H1 (cell line): Measurements from ENCODE around the gene DTNB. TPM values are rescaled to one million over a fixed set of nuclear protein-coding genes. Genes with fewer than 3 reads are reported as not detected.

Source experiments
- CTCF ChIA-PET: fragments of 300-600 bp; sonication (Branson Sonifier 250); formaldehyde crosslinking; loops from one replicate; lab custom pipeline; 2021; ENCODE audit not compliant: partially characterized antibody; lab: Charles Lee
- POLR2A ChIA-PET: fragments of 300-600 bp; sonication (Branson Sonifier 250); formaldehyde crosslinking; loops from one replicate; lab custom pipeline; 2021; ENCODE audit warnings: inconsistent platforms; ENCODE audit not compliant: partially characterized antibody; lab: Charles Lee
- DNase-seq, 2 experiments: peaks; one replicate each; pipeline versions ENCODE4 v3.0.0 to v3.0.0-alpha.2; 2010 to 2022; ENCODE audit warnings: low spot score in 2 of 2, low read depth in 1 of 2, mixed read lengths in 1 of 2
- FAIRE-seq: peaks from 2 replicates; lab custom pipeline; 2011; peaks lifted over from hg19 to GRCh38; lab: Jason Lieb, UNC
- H2AFZ ChIP-seq: 2 replicates; pipeline ENCODE4 v1.8.1; 2012; ENCODE audit warnings: low read length, inconsistent platforms
- H2AK5ac ChIP-seq: 2 replicates; pipeline ENCODE4 v1.6.1; 2013; ENCODE audit warnings: low read depth, low read length
- H2BK120ac ChIP-seq: replicated peaks from 2 replicates; pipeline ENCODE3; 2013; ENCODE audit warnings: low read depth, low read length, inconsistent platforms
- H2BK12ac ChIP-seq: 2 replicates; pipeline ENCODE4 v1.6.1; 2013; ENCODE audit warnings: low read depth, low read length
- H2BK15ac ChIP-seq: 2 replicates; pipeline ENCODE4 v1.6.1; 2013; ENCODE audit warnings: low read length
- H2BK20ac ChIP-seq: 2 replicates; pipeline ENCODE4 v1.6.1; 2013; ENCODE audit warnings: low read length
- H2BK5ac ChIP-seq: 2 replicates; pipeline ENCODE4 v1.6.1; 2013; ENCODE audit warnings: low read depth, low read length
- H3K14ac ChIP-seq: 2 replicates; pipeline ENCODE4 v1.6.1; 2013; ENCODE audit warnings: inconsistent platforms; ENCODE audit not compliant: insufficient read length
- H3K18ac ChIP-seq: 2 replicates; pipeline ENCODE4 v1.6.1; 2013; ENCODE audit warnings: low read length; ENCODE audit errors: extremely low read depth
- H3K23ac ChIP-seq: 2 replicates; pipeline ENCODE4 v1.6.1; 2013; ENCODE audit warnings: inconsistent platforms; ENCODE audit not compliant: insufficient read length
- H3K23me2 ChIP-seq: 2 replicates; pipeline ENCODE4 v1.6.1; 2013; ENCODE audit warnings: low read depth, low read length
- H3K27ac ChIP-seq: 2 replicates; pipeline ENCODE4 v1.6.1; 2011; ENCODE audit warnings: low read depth, low read length, inconsistent platforms
- H3K27me3 ChIP-seq, 4 experiments: replicated peaks in 1 of 4; 1 replicate in 1 of 4; 2 replicates in 3 of 4; pipeline versions ENCODE4 v1.6.1 to v1.8.1; 2011 to 2013; ENCODE audit warnings: low read length in 3 of 4, mild to moderate bottlenecking in 3 of 4, inconsistent platforms in 2 of 4, mixed read lengths in 2 of 4, moderate library complexity in 1 of 4; ENCODE audit not compliant: control insufficient read depth in 3 of 4, insufficient read depth in 3 of 4; ENCODE audit errors: extremely low read depth in 1 of 4
- H3K36me3 ChIP-seq, 4 experiments: 2 replicates each; pipeline versions ENCODE4 v1.6.1 to v1.8.1; 2011 to 2013; ENCODE audit warnings: mild to moderate bottlenecking in 4 of 4, low read length in 3 of 4, moderate library complexity in 2 of 4, control low read depth in 1 of 4, inconsistent platforms in 1 of 4; ENCODE audit not compliant: insufficient read depth in 4 of 4, control insufficient read depth in 2 of 4
- H3K4ac ChIP-seq: replicated peaks from 2 replicates; pipeline ENCODE3; 2013; ENCODE audit warnings: low read length, low read depth, mixed read lengths, inconsistent platforms; ENCODE audit not compliant: insufficient read length
- H3K4me1 ChIP-seq, 4 experiments: replicated peaks in 1 of 4; 1 replicate in 1 of 4; 2 replicates in 3 of 4; pipeline versions ENCODE4 v1.6.1 to v1.8.1; 2011 to 2013; ENCODE audit warnings: low read length in 3 of 4, inconsistent platforms in 2 of 4, mixed read lengths in 1 of 4; ENCODE audit not compliant: insufficient read depth in 4 of 4, control insufficient read depth in 3 of 4
- H3K4me2 ChIP-seq, 2 experiments: 2 replicates each; pipeline versions ENCODE4 v1.6.1 to v1.8.1; 2011 to 2013; ENCODE audit warnings: low read depth in 2 of 2, low read length in 2 of 2, control low read depth in 1 of 2, inconsistent platforms in 1 of 2, mild to moderate bottlenecking in 1 of 2; ENCODE audit not compliant: insufficient read depth in 1 of 2
- H3K4me3 ChIP-seq, 4 experiments: fragments of 200-600, 300-600 bp in 1 of 4; sonication (generic), shearing (Covaris generic), sonication (Bioruptor Twin) in 1 of 4; 2 replicates each; pipeline versions ENCODE4 v1.5.1 to v1.8.1; 2011 to 2016; ENCODE audit warnings: low read length in 4 of 4, low read depth in 3 of 4, control low read depth in 2 of 4, inconsistent platforms in 2 of 4, mild to moderate bottlenecking in 2 of 4, mixed read lengths in 1 of 4, moderate library complexity in 1 of 4; ENCODE audit not compliant: insufficient read depth in 2 of 4; ENCODE audit errors: extremely low read depth in 1 of 4
- H3K56ac ChIP-seq: replicated peaks from 2 replicates; pipeline ENCODE3; 2013; ENCODE audit warnings: low read depth, mild to moderate bottlenecking, mixed read lengths, low read length, inconsistent platforms; ENCODE audit not compliant: insufficient read length
- H3K79me1 ChIP-seq: 2 replicates; pipeline ENCODE4 v1.6.1; 2013; ENCODE audit warnings: low read depth, low read length, control low read depth
- H3K79me2 ChIP-seq, 2 experiments: 2 replicates each; pipeline versions ENCODE4 v1.6.1 to v1.8.1; 2012 to 2013; ENCODE audit warnings: low read length in 2 of 2, mild to moderate bottlenecking in 2 of 2, inconsistent platforms in 1 of 2; ENCODE audit not compliant: insufficient read depth in 2 of 2, control insufficient read depth in 1 of 2
- H3K9ac ChIP-seq, 4 experiments: replicated peaks in 1 of 4; 1 replicate in 1 of 4; 2 replicates in 3 of 4; pipeline versions ENCODE4 v1.6.1 to v1.8.1; 2011 to 2013; ENCODE audit warnings: low read depth in 3 of 4, low read length in 3 of 4, control low read depth in 2 of 4, mild to moderate bottlenecking in 2 of 4, moderate library complexity in 2 of 4, inconsistent platforms in 1 of 4; ENCODE audit errors: extremely low read depth in 1 of 4
- H3K9me3 ChIP-seq, 2 experiments: 2 replicates each; pipeline versions ENCODE4 v1.6.1 to v1.8.1; 2012 to 2013; ENCODE audit warnings: mild to moderate bottlenecking in 2 of 2, moderate library complexity in 2 of 2, control low read depth in 1 of 2, inconsistent platforms in 1 of 2, low read depth in 1 of 2, low read length in 1 of 2, mixed read lengths in 1 of 2; ENCODE audit not compliant: insufficient read depth in 2 of 2
- H4K20me1 ChIP-seq, 2 experiments: replicated peaks in 1 of 2; 2 replicates each; pipeline versions ENCODE3 to v1.8.1; 2011 to 2013; ENCODE audit warnings: inconsistent platforms in 2 of 2, low read length in 2 of 2, mild to moderate bottlenecking in 1 of 2; ENCODE audit not compliant: insufficient read depth in 2 of 2, control insufficient read depth in 1 of 2
- H4K5ac ChIP-seq: 2 replicates; pipeline ENCODE4 v1.6.1; 2013; ENCODE audit warnings: low read length, low read depth, mixed read lengths, inconsistent platforms; ENCODE audit not compliant: insufficient read length
- H4K8ac ChIP-seq: 2 replicates; pipeline ENCODE4 v1.8.0; 2013; ENCODE audit warnings: mild to moderate bottlenecking, moderate library complexity, low read length, inconsistent platforms; ENCODE audit not compliant: insufficient read depth; ENCODE audit errors: extremely low read depth
- H4K91ac ChIP-seq: replicated peaks from 2 replicates; pipeline ENCODE3; 2013; ENCODE audit warnings: low read length, mixed read lengths, inconsistent platforms; ENCODE audit not compliant: insufficient read length
- E2F6 ChIP-seq: IDR thresholded peaks from 2 replicates; pipeline ENCODE4 v1.6.1; 2012; ENCODE audit warnings: inconsistent platforms
- EZH2 ChIP-seq: fragments of 200-600 bp; sonication (generic); IDR thresholded peaks from 2 replicates; pipeline ENCODE4 v1.7.1; 2012; ENCODE audit warnings: low read depth, mild to moderate bottlenecking, moderate library complexity, low read length, inconsistent platforms; ENCODE audit not compliant: severe bottlenecking
- FOSL1 ChIP-seq: IDR thresholded peaks from 2 replicates; pipeline ENCODE4 v1.6.1; 2011; ENCODE audit warnings: mild to moderate bottlenecking, low read depth, low read length, moderate library complexity; ENCODE audit not compliant: insufficient read depth
- GABPA ChIP-seq: IDR thresholded peaks from 2 replicates; pipeline ENCODE4 v1.6.1; 2011; ENCODE audit warnings: mild to moderate bottlenecking, low read length, moderate library complexity, borderline replicate concordance; ENCODE audit not compliant: insufficient read depth
- JUN ChIP-seq: IDR thresholded peaks from 2 replicates; pipeline ENCODE4 v1.6.1; 2011; ENCODE audit warnings: low read depth, mild to moderate bottlenecking, improper control_type of control experiment, low read length
- KDM5A ChIP-seq: fragments of 200-600 bp; IDR thresholded peaks from 2 replicates; pipeline ENCODE4 v1.7.1; 2012; ENCODE audit warnings: mild to moderate bottlenecking, low read length, inconsistent platforms, mixed read lengths
- PHF8 ChIP-seq: fragments of 200-600 bp; sonication (generic); conservative IDR thresholded peaks from 2 replicates; pipeline ENCODE4 v1.7.1; 2012; ENCODE audit warnings: low read depth, mild to moderate bottlenecking, inconsistent platforms, low read length, moderate library complexity
- RBBP5 ChIP-seq: IDR thresholded peaks from 2 replicates; pipeline ENCODE4 v1.7.1; 2012; ENCODE audit warnings: low read depth, mild to moderate bottlenecking, inconsistent platforms, low read length, moderate library complexity, borderline replicate concordance
- SAP30 ChIP-seq: fragments of 300-600 bp; sonication (generic); IDR thresholded peaks from 2 replicates; pipeline ENCODE4 v1.7.1; 2012; ENCODE audit warnings: low read length, moderate library complexity, mild to moderate bottlenecking, inconsistent platforms; ENCODE audit not compliant: insufficient read depth, insufficient replicate concordance
- SP2 ChIP-seq: IDR thresholded peaks from 2 replicates; pipeline ENCODE4 v1.6.1; 2012; ENCODE audit warnings: mild to moderate bottlenecking, low read length, inconsistent platforms
- TAF7 ChIP-seq: optimal IDR thresholded peaks from 2 replicates; pipeline ENCODE3; 2011; ENCODE audit warnings: low read depth, mild to moderate bottlenecking, inconsistent platforms, low read length, moderate library complexity, borderline replicate concordance
- WGBS, 2 experiments: shearing (Covaris generic) in 1 of 2; methylation state at CpG; one replicate each; pipeline versions ENCODE4 v1.1.6 to v1.1.7; 2013 to 2015; ENCODE audit warnings: low lambda C conversion rate in 2 of 2, mixed read lengths in 2 of 2, inconsistent platforms in 1 of 2, low coverage in 1 of 2, missing lambda C conversion rate in 1 of 2; ENCODE audit not compliant: insufficient replicate concordance in 2 of 2, insufficient coverage in 1 of 2, insufficient read length in 1 of 2; ENCODE audit errors: extremely low coverage in 1 of 2, missing lambda C conversion rate in 1 of 2; 5-methylcytosine and 5-hydroxymethylcytosine counted together
- polyA plus RNA-seq, 7 experiments: library from polyadenylated mRNA; depleted of rRNA in 3 of 7; stranded (reverse) in 5 of 7; unstranded in 2 of 7; fragments of >200 nt in 5 of 7; fragments of 200-250 nt in 2 of 7; gene quantifications; 1 replicate in 5 of 7; 2 replicates in 1 of 7; 4 replicates in 1 of 7; pipeline versions ENCODE4 v1.2.1 to v1.2.3, GENCODE V29; 2011 to 2013; ENCODE audit warnings: missing spikeins in 2 of 7, mixed read lengths in 2 of 7
- total RNA-seq: library from RNA; stranded (reverse); fragmentation: NEBNext Ultra II Directional; extraction: Animal tissue kit (Norgen Biotek cat#: 25700); gene quantifications from 2 replicates; pipeline ENCODE4 v1.2.1, GENCODE V29; 2021

Gene DTNB
- total and polyA plus RNA-seq, 2 of the 8 experiments (the other 6 are each of a cell fraction or from before 2014, with no cell fraction given), result 39.6 to 49.5 TPM

- POLR2A ChIA-PET, result interaction anchor here (0.6 kb wide), 1 partner anchor 26 kb away, joined by 3 read pairs; no protein-coding TSS in a partner anchor
- no peak overlapping the region for H3K23ac ChIP-seq
- no peak overlapping the region for H3K4ac ChIP-seq
- no peak overlapping the region for H2BK15ac ChIP-seq
- no peak overlapping the region for H2AFZ ChIP-seq
- H2BK5ac ChIP-seq, result no peak overlapping the region
- H2BK20ac ChIP-seq, result no peak overlapping the region
- WGBS, 2 experiments, result 91% methylated on average over 10 of the region's 10 CpGs; no CpG with 5 or more reads in 1 of the 2 experiments
- no peak overlapping the region for H4K5ac ChIP-seq
- H3K79me1 ChIP-seq, result no peaks in the 10 kb centered on the region
- H4K20me1 ChIP-seq, result no peaks in the 10 kb centered on the region
- no peak overlapping the region for H4K8ac ChIP-seq
- 0 out of 7 replicates have a peak, but pooled peaks cover 0 to under 1% (median 0%) of the 10 kb centered on the region in 4 experiments for H3K4me1 ChIP-seq
- H2BK12ac ChIP-seq, result no peak overlapping the region
- no peaks in the 10 kb centered on the region for H3K23me2 ChIP-seq
- CTCF ChIA-PET, result interaction anchor here (0.7 to 1.3 kb wide), 3 partner anchors 13 to 23 kb away, joined by 3 to 4 read pairs (median 3); no protein-coding TSS in a partner anchor
- H3K4me2 ChIP-seq, result no peak overlapping the region
- H2AK5ac ChIP-seq, result no peak overlapping the region
- no peak for FAIRE-seq
- H4K91ac ChIP-seq, result no peak overlapping the region
- H3K9ac ChIP-seq, result no peak overlapping the region
- H3K36me3 ChIP-seq, result peaks cover 0 to 2% (median 0%) of the 10 kb centered on the region in 4 experiments; a peak in 1 of 8 replicates
- H3K27ac ChIP-seq, result no peak overlapping the region
- no peak overlapping the region for H3K18ac ChIP-seq
- no peaks in the 10 kb centered on the region for H3K9me3 ChIP-seq
- H3K4me3 ChIP-seq, result no peak overlapping the region
- H3K27me3 ChIP-seq, result no peaks in the 10 kb centered on the region
- no peaks in the 10 kb centered on the region for H3K79me2 ChIP-seq
- H3K56ac ChIP-seq, result no peak overlapping the region
- DNase-seq, result no peak
- no peak overlapping the region for H2BK120ac ChIP-seq
- no peak overlapping the region for H3K14ac ChIP-seq
- TF ChIP-seq E2F6, result no peak
- no peak for TF ChIP-seq FOSL1
- no peak for TF ChIP-seq RBBP5
- no peak for TF ChIP-seq GABPA
- TF ChIP-seq JUN, result no peak
- TF ChIP-seq TAF7, result no peak
- no peak for TF ChIP-seq SP2
- TF ChIP-seq PHF8, result no peak
- TF ChIP-seq EZH2, result no peak
- TF ChIP-seq KDM5A, result no peak
- TF ChIP-seq SAP30, result no peak
Measured at GRCh38 chr2:25582077-25582830, 91.1 kb downstream of the DTNB start.
